ENCODE measurements around the gene PARP8.
A peak's percentile ranks its signal among the peaks of the same experiment; 100 is the strongest.

PARP8 gene

GRCh38 chr5:50786073-50786472 lies 119.6 kb downstream of the PARP8 start:
- no peak overlapping the region for H3K4me3 ChIP-seq (ENCODE audit: control insufficient read depth, low read depth, low read length)
- peak; percentile 41 for DNase-seq (ENCODE audit: low read depth)
- TF ChIP-seq CTCF (conservative IDR thresholded peaks at IDR 0.05; ENCODE audit: control insufficient read depth, insufficient read depth, low read depth, low read length), result no peak

- TF ChIP-seq CTCF (conservative IDR thresholded peaks at IDR 0.05; ENCODE audit: control insufficient read depth, insufficient read depth, low read depth, low read length), result no peak
Measured at GRCh38 chr5:50791813-50792212, 125.4 kb downstream of the PARP8 start.

GRCh38 chr5:50792843-50793242 lies 126.4 kb downstream of the PARP8 start:
- TF ChIP-seq CTCF (conservative IDR thresholded peaks at IDR 0.05; ENCODE audit: control insufficient read depth, insufficient read depth, low read depth, low read length), result no peak
- DNase-seq (ENCODE audit: low read depth), result no peak
- H3K4me3 ChIP-seq (ENCODE audit: control insufficient read depth, low read depth, low read length), result no peak overlapping the region

More at GRCh38 chr5:50791813-50792212, 125.4 kb downstream of the PARP8 start:
- DNase-seq (ENCODE audit: low read depth), result no peak
- no peak overlapping the region for H3K4me3 ChIP-seq (ENCODE audit: control insufficient read depth, low read depth, low read length)

- no peak overlapping the region for H3K4me3 ChIP-seq (ENCODE audit: control insufficient read depth, low read depth, low read length)
- no peak for TF ChIP-seq CTCF (conservative IDR thresholded peaks at IDR 0.05; ENCODE audit: control insufficient read depth, insufficient read depth, low read depth, low read length)
- no peak for DNase-seq (ENCODE audit: low read depth)
Measured at GRCh38 chr5:50794812-50795211, 128.4 kb downstream of the PARP8 start.

GRCh38 chr5:50798002-50798401 lies 131.6 kb downstream of the PARP8 start:
- no peak for TF ChIP-seq CTCF (conservative IDR thresholded peaks at IDR 0.05; ENCODE audit: control insufficient read depth, insufficient read depth, low read depth, low read length)
- no peak for DNase-seq (ENCODE audit: low read depth)
- H3K4me3 ChIP-seq (ENCODE audit: control insufficient read depth, low read depth, low read length), result no peak overlapping the region

- no peak overlapping the region for H3K4me3 ChIP-seq (ENCODE audit: control insufficient read depth, low read depth, low read length)
- TF ChIP-seq CTCF (conservative IDR thresholded peaks at IDR 0.05; ENCODE audit: control insufficient read depth, insufficient read depth, low read depth, low read length), result no peak
- no peak for DNase-seq (ENCODE audit: low read depth)
Measured at GRCh38 chr5:50799596-50799995, 133.2 kb downstream of the PARP8 start.

GRCh38 chr5:50800410-50800809 lies 134.0 kb downstream of the PARP8 start:
- DNase-seq (ENCODE audit: low read depth), result no peak
- no peak overlapping the region for H3K4me3 ChIP-seq (ENCODE audit: control insufficient read depth, low read depth, low read length)
- no peak for TF ChIP-seq CTCF (conservative IDR thresholded peaks at IDR 0.05; ENCODE audit: control insufficient read depth, insufficient read depth, low read depth, low read length)
